WTC11 (cell line): Measurements from ENCODE around the gene CCDC81. TPM values are rescaled to one million over a fixed set of nuclear protein-coding genes. Genes with fewer than 3 reads are reported as not detected.

Source experiments
- ATAC-seq: fragments of 200-7000 bp; cut with Tn5 transposase; 2 replicates; pipeline ENCODE4 v1.10.0; 2021; ENCODE audit warnings: mild to moderate bottlenecking, moderate library complexity
- CTCF ChIA-PET: fragments of 300-600 bp; sonication (Branson Sonifier 250); formaldehyde crosslinking; loops from one replicate; lab custom pipeline; 2021; ENCODE audit warnings: antibody characterized with exemption; lab: Charles Lee
- POLR2A ChIA-PET: fragments of 350-600 bp; sonication (Branson Sonifier 250); formaldehyde crosslinking; loops from one replicate; lab custom pipeline; 2021; ENCODE audit warnings: antibody characterized with exemption; lab: Charles Lee
- DNase-seq: peaks from one replicate; pipeline ENCODE4 v3.0.0; 2021; ENCODE audit warnings: low spot score
- H3K27ac Mint-ChIP-seq: 2 replicates; pipeline ENCODE4 v1.8.0; 2021; ENCODE audit warnings: mixed read lengths
- H3K27me3 Mint-ChIP-seq: 2 replicates; pipeline ENCODE4 v1.8.0; 2021; ENCODE audit warnings: low read depth, mild to moderate bottlenecking, moderate library complexity, mixed read lengths
- H3K36me3 Mint-ChIP-seq: 2 replicates; pipeline ENCODE4 v1.8.0; 2021; ENCODE audit warnings: mixed read lengths
- H3K4me1 Mint-ChIP-seq: 2 replicates; pipeline ENCODE4 v1.8.0; 2022; ENCODE audit warnings: mixed read lengths
- H3K4me3 Mint-ChIP-seq: 2 replicates; pipeline ENCODE4 v1.8.0; 2021; ENCODE audit warnings: mild to moderate bottlenecking, moderate library complexity, mixed read lengths
- H3K9me3 Mint-ChIP-seq: 2 replicates; pipeline ENCODE4 v1.8.0; 2021; ENCODE audit warnings: mixed read lengths
- CREM ChIP-seq: sonication (generic); formaldehyde crosslinking; IDR thresholded peaks from 2 replicates; pipeline ENCODE4 v1.8.1; 2022; ENCODE audit warnings: mild to moderate bottlenecking, missing genetic modification reagents, moderate library complexity
- CTCF ChIP-seq: fragments of 200-600 bp; IDR thresholded peaks from 2 replicates; pipeline ENCODE4 v1.8.0; 2022; ENCODE audit warnings: antibody characterized with exemption
- E2F5 ChIP-seq: sonication (generic); formaldehyde crosslinking; IDR thresholded peaks from 2 replicates; pipeline ENCODE4 v1.8.1; 2022; ENCODE audit warnings: mild to moderate bottlenecking, moderate library complexity, missing genetic modification reagents
- ELF4 ChIP-seq: sonication (generic); formaldehyde crosslinking; IDR thresholded peaks from 2 replicates; pipeline ENCODE4 v1.8.1; 2022; ENCODE audit warnings: low read depth, mild to moderate bottlenecking, moderate library complexity, missing genetic modification reagents
- ERG ChIP-seq: fragments of 250-450 bp; sonication (Bioruptor Pico); IDR thresholded peaks from 2 replicates; pipeline ENCODE4 v1.8.0; 2021; ENCODE audit warnings: mild to moderate bottlenecking
- ETV6 ChIP-seq: sonication (generic); formaldehyde crosslinking; IDR thresholded peaks from 2 replicates; pipeline ENCODE4 v1.8.1; 2022; ENCODE audit warnings: mild to moderate bottlenecking, missing genetic modification reagents
- GABPB1 ChIP-seq: sonication (generic); formaldehyde crosslinking; IDR thresholded peaks from 2 replicates; pipeline ENCODE4 v1.8.1; 2023; ENCODE audit warnings: mild to moderate bottlenecking, missing genetic modification reagents
- KAT7 ChIP-seq: sonication (generic); formaldehyde crosslinking; IDR thresholded peaks from 2 replicates; pipeline ENCODE4 v1.8.1; 2023; ENCODE audit warnings: missing genetic modification reagents, mild to moderate bottlenecking, borderline replicate concordance
- MAX ChIP-seq: sonication (generic); formaldehyde crosslinking; IDR thresholded peaks from 2 replicates; pipeline ENCODE4 v1.8.0; 2022; ENCODE audit warnings: mild to moderate bottlenecking, missing genetic modification reagents
- OVOL2 ChIP-seq: fragments of 250-450 bp; sonication (Bioruptor Pico); IDR thresholded peaks from 2 replicates; pipeline ENCODE4 v1.9.0; 2021; ENCODE audit warnings: mild to moderate bottlenecking, borderline replicate concordance
- USF1 ChIP-seq: sonication (generic); formaldehyde crosslinking; IDR thresholded peaks from 2 replicates; pipeline ENCODE4 v1.8.0; 2022; ENCODE audit warnings: mild to moderate bottlenecking, missing genetic modification reagents
- USF2 ChIP-seq: sonication (generic); formaldehyde crosslinking; IDR thresholded peaks from 2 replicates; pipeline ENCODE4 v1.8.1; 2023; ENCODE audit warnings: mild to moderate bottlenecking, missing genetic modification reagents, moderate library complexity
- ZNF138 ChIP-seq: sonication (generic); formaldehyde crosslinking; conservative IDR thresholded peaks from 2 replicates; pipeline ENCODE4 v1.8.1; 2022; ENCODE audit warnings: mild to moderate bottlenecking, moderate library complexity, missing genetic modification reagents
- ZNF219 ChIP-seq: sonication (generic); formaldehyde crosslinking; IDR thresholded peaks from 2 replicates; pipeline ENCODE4 v1.8.0; 2023; ENCODE audit warnings: missing genetic modification reagents, mild to moderate bottlenecking, borderline replicate concordance
- ZNF281 ChIP-seq: sonication (generic); formaldehyde crosslinking; IDR thresholded peaks from 2 replicates; pipeline ENCODE4 v1.8.0; 2023; ENCODE audit warnings: mild to moderate bottlenecking, missing genetic modification reagents
- ZNF317 ChIP-seq: sonication (generic); formaldehyde crosslinking; IDR thresholded peaks from 2 replicates; pipeline ENCODE4 v1.8.1; 2023; ENCODE audit warnings: low read depth, mild to moderate bottlenecking, moderate library complexity, missing genetic modification reagents, borderline replicate concordance
- total RNA-seq: library from RNA; stranded (reverse); gene quantifications from 3 replicates; pipeline ENCODE4 v1.2.3, GENCODE V29; 2021

Gene CCDC81
- total RNA-seq, 1 experiment from 2014 or later, result 0.98 TPM

GRCh38 chr11:86369668-86370067, 5.0 kb upstream of the CCDC81 start:
- no peak for DNase-seq
- CTCF ChIA-PET, result interaction anchor here (0.9 kb wide), 1 partner anchor 9 kb away, joined by 6 read pairs; no protein-coding TSS in a partner anchor
- H3K27me3 Mint-ChIP-seq, result 0 out of 2 replicates have a peak, but pooled peaks cover under 1% of the 10 kb centered on the region
- H3K4me1 Mint-ChIP-seq, result peaks cover 7% of the 10 kb centered on the region
- 0 out of 2 replicates have a peak, but pooled peaks cover 2% of the 10 kb centered on the region for H3K36me3 Mint-ChIP-seq
- H3K27ac Mint-ChIP-seq, result no peak overlapping the region
- H3K4me3 Mint-ChIP-seq, result no peak overlapping the region
- TF ChIP-seq ZNF281 (CRISPR knock-in tag) (no peak), ZNF317 (CRISPR knock-in tag) (no peak), CREM (no peak), ELF4 (CRISPR knock-in tag) (no peak), ERG (no peak)
- POLR2A ChIA-PET, result no interaction called here
- H3K9me3 Mint-ChIP-seq, result peaks cover 18% of the 10 kb centered on the region
- no peak for ATAC-seq

GRCh38 chr11:86370171-86370570, 4.5 kb upstream of the CCDC81 start:
- CTCF ChIA-PET, result no interaction called here
- DNase-seq, result no peak
- peaks cover 4% of the 10 kb centered on the region; the same call in 1 of the 2 replicates for H3K27me3 Mint-ChIP-seq
- H3K4me3 Mint-ChIP-seq, result no peak overlapping the region
- POLR2A ChIA-PET, result no interaction called here
- TF ChIP-seq ZNF219 (CRISPR knock-in tag) (no peak), ZNF281 (CRISPR knock-in tag) (no peak)
- TF ChIP-seq, all 79 proteins: peak for 0
- Mint-ChIP-seq H3K27ac (no peak overlapping the region), H3K9me3 (peaks cover 18% of the 10 kb centered on the region), H3K36me3 (0 out of 2 replicates have a peak, but pooled peaks cover 2% of the 10 kb centered on the region), H3K4me1 (peaks cover 9% of the 10 kb centered on the region)
- no peak for ATAC-seq

- CTCF ChIA-PET, result no interaction called here
- TF ChIP-seq OVOL2 (CRISPR knock-in tag) (no peak), E2F5 (CRISPR knock-in tag) (no peak), USF1 (CRISPR knock-in tag) (no peak), GABPB1 (CRISPR knock-in tag) (no peak), ETV6 (CRISPR knock-in tag) (no peak), USF2 (CRISPR knock-in tag) (no peak), ZNF138 (CRISPR knock-in tag) (no peak), KAT7 (CRISPR knock-in tag) (no peak), CTCF (no peak), MAX (CRISPR knock-in tag) (no peak)
Measured at GRCh38 chr11:86370922-86371594, 3.6 kb upstream of the CCDC81 start.

More at GRCh38 chr11:86370922-86371594, 3.6 kb upstream of the CCDC81 start:
- ATAC-seq, result no peak
- no peak overlapping the region for H3K27ac Mint-ChIP-seq
- H3K36me3 Mint-ChIP-seq, result 0 out of 2 replicates have a peak, but pooled peaks cover 2% of the 10 kb centered on the region
- POLR2A ChIA-PET, result no interaction called here
- no peak overlapping the region for H3K4me3 Mint-ChIP-seq
- H3K4me1 Mint-ChIP-seq, result peaks cover 9% of the 10 kb centered on the region
- no peak for DNase-seq
- H3K9me3 Mint-ChIP-seq, result peaks cover 18% of the 10 kb centered on the region
- peaks cover 6% of the 10 kb centered on the region; the same call in 1 of the 2 replicates for H3K27me3 Mint-ChIP-seq
